OCI-LY7 (cell line): Measurements from ENCODE around the gene SLIT3. TPM values are rescaled to one million over a fixed set of nuclear protein-coding genes. Genes with fewer than 3 reads are reported as not detected.

Experiments used
- BruUV-seq: library from RNA; stranded (reverse); fragments of 400-500 nt; replicated peaks from 2 replicates; lab custom pipeline; 2021; lab: Mats Ljungman, UMichigan
- CTCF ChIA-PET: fragments of 300-600 bp; sonication (Branson Sonifier 250); formaldehyde crosslinking; loops from one replicate; lab custom pipeline; 2022; ENCODE audit warnings: antibody characterized with exemption; ENCODE audit not compliant: unreplicated experiment; lab: Charles Lee
- POLR2A ChIA-PET: fragments of 300-600 bp; sonication (Branson Sonifier 250); formaldehyde crosslinking; loops from one replicate; lab custom pipeline; 2022; ENCODE audit warnings: antibody characterized with exemption; lab: Charles Lee
- DNase-seq: peaks from one replicate; pipeline ENCODE4 v3.0.0-alpha.2; 2015; ENCODE audit warnings: low spot score
- H2AFZ ChIP-seq: fragments of 200-600 bp; sonication (generic), shearing (Covaris generic); 2 replicates; pipeline ENCODE4 v1.6.1; 2014; ENCODE audit warnings: mild to moderate bottlenecking, antibody characterized with exemption, low read length, moderate library complexity
- H3K27ac ChIP-seq: fragments of 200-600 bp; sonication (generic); 2 replicates; pipeline ENCODE4 v1.5.1; 2014; ENCODE audit warnings: mixed run types, low read depth, mild to moderate bottlenecking, moderate library complexity, low read length, inconsistent platforms; ENCODE audit not compliant: poor library complexity, severe bottlenecking
- H3K36me3 ChIP-seq: fragments of 200-600 bp; sonication (generic); 2 replicates; pipeline ENCODE4 v1.6.1; 2014; ENCODE audit warnings: mild to moderate bottlenecking, antibody characterized with exemption, low read length, moderate library complexity, mixed read lengths; ENCODE audit not compliant: insufficient read depth
- H3K4me1 ChIP-seq: fragments of 200-600 bp; sonication (generic); 2 replicates; pipeline ENCODE4 v1.5.1; 2014; ENCODE audit warnings: mild to moderate bottlenecking, low read length; ENCODE audit not compliant: insufficient read depth, poor library complexity, severe bottlenecking
- H3K4me2 ChIP-seq: fragments of 200-600 bp; sonication (generic); 2 replicates; pipeline ENCODE4 v1.6.1; 2014; ENCODE audit warnings: mild to moderate bottlenecking, low read length
- H3K4me3 ChIP-seq: fragments of 200-600 bp; sonication (generic); 2 replicates; pipeline ENCODE4 v1.5.1; 2014; ENCODE audit warnings: mild to moderate bottlenecking, low read depth, low read length; ENCODE audit not compliant: poor library complexity, severe bottlenecking
- H3K79me2 ChIP-seq: fragments of 200-600 bp; sonication (generic); 2 replicates; pipeline ENCODE4 v1.6.1; 2016; ENCODE audit warnings: low read depth, mild to moderate bottlenecking, low read length, moderate library complexity, mixed read lengths; ENCODE audit not compliant: insufficient read depth
- H3K9me2 ChIP-seq: fragments of 200-600 bp; sonication (generic); 2 replicates; pipeline ENCODE4 v1.6.1; 2016; ENCODE audit warnings: mild to moderate bottlenecking, low read length, mixed read lengths; ENCODE audit not compliant: insufficient read depth
- H3K9me3 ChIP-seq: fragments of 200-600 bp; sonication (generic); 2 replicates; pipeline ENCODE4 v1.6.1; 2014; ENCODE audit warnings: mild to moderate bottlenecking, mixed run types, low read length, mixed read lengths
- H4K20me1 ChIP-seq: fragments of 200-600 bp; sonication (generic); 2 replicates; pipeline ENCODE4 v1.6.1; 2014; ENCODE audit warnings: mild to moderate bottlenecking, antibody characterized with exemption, low read length, moderate library complexity, mixed read lengths; ENCODE audit not compliant: insufficient read depth
- CTCF ChIP-seq: fragments of 200-600 bp; sonication (generic); conservative IDR thresholded peaks from 2 replicates; pipeline ENCODE4 v1.5.1; 2014; ENCODE audit warnings: mild to moderate bottlenecking, antibody characterized with exemption, low read length, moderate library complexity, mixed read lengths
- EZH2phosphoT487 ChIP-seq: fragments of 200-600 bp; sonication (generic); IDR thresholded peaks from 2 replicates; pipeline ENCODE4 v1.6.1; 2018; ENCODE audit warnings: low read depth, borderline replicate concordance, mild to moderate bottlenecking, mixed run types, antibody characterized with exemption, low read length, moderate library complexity, mixed read lengths
- intact Hi-C: fragments of 100-400 bp; cut with micrococcal nuclease; formaldehyde crosslinking; loops from one replicate; pipeline ENCODE4 v1.10.0; 2022; ENCODE audit not compliant: unreplicated experiment
- total RNA-seq, 2 experiments: library from RNA; depleted of rRNA in 1 of 2; stranded (reverse); fragments of >200 nt in 1 of 2; shearing (Covaris generic) in 1 of 2; gene quantifications; 2 replicates each; pipeline ENCODE4 v1.2.3, GENCODE V29; 2014 to 2022

SLIT3 gene
- total RNA-seq, 2 experiments from 2014 or later = not detected

DNA sequence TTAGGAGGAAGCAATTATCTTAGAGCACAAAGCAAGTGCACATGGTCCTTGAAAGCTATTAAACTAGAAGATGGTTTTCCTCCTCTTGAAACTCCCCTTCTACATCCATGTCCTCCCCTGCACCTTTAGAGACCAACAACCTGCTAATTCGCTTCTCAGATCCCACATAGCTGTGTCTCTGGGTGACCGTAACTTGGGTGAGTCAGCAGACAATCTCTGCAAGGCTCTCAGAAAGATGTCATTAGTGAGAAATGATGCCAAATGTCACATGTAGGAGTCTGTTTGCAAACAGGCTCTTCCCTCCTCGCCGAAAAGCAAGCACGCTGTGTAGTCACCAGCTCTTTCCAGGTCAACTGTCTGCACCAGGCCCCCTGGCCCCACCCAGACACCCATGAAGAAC lies 291.8 kb downstream of the SLIT3 start:
- no TSS peak for BruUV-seq

GRCh38 chr5:169006842-169007790 lies 293.8 kb downstream of the SLIT3 start:
- no peaks in the 10 kb centered on the region for H3K79me2 ChIP-seq
- ChIA-PET CTCF (no interaction called here), POLR2A (no interaction called here)
- no TSS peak for BruUV-seq
- H3K4me2 ChIP-seq = no peak overlapping the region
- H3K4me1 ChIP-seq = no peaks in the 10 kb centered on the region
- TF ChIP-seq EZH2phosphoT487 (no peak), CTCF (no peak)
- H3K4me3 ChIP-seq = no peak overlapping the region
- H3K36me3 ChIP-seq = no peaks in the 10 kb centered on the region
- no peak for DNase-seq
- H3K27ac ChIP-seq = no peak overlapping the region
- H4K20me1 ChIP-seq = no peaks in the 10 kb centered on the region
- H3K9me2 ChIP-seq = no peaks in the 10 kb centered on the region
- H2AFZ ChIP-seq = no peak overlapping the region
- no peaks in the 10 kb centered on the region for H3K9me3 ChIP-seq
- intact Hi-C loops = no loop called here

More for the DNA sequence above, 291.8 kb downstream of the SLIT3 start:
- H3K4me2 ChIP-seq = no peak overlapping the region
- no peaks in the 10 kb centered on the region for H4K20me1 ChIP-seq
- no peak for TF ChIP-seq CTCF
- TF ChIP-seq EZH2phosphoT487 = no peak
- ChIA-PET CTCF (no interaction called here), POLR2A (no interaction called here)
- no peaks in the 10 kb centered on the region for H3K4me1 ChIP-seq
- DNase-seq = no peak
- no peaks in the 10 kb centered on the region for H3K9me2 ChIP-seq
- intact Hi-C loops = no loop called here
- H3K9me3 ChIP-seq = no peaks in the 10 kb centered on the region
- H3K36me3 ChIP-seq = no peaks in the 10 kb centered on the region
- H3K4me3 ChIP-seq = no peak overlapping the region
- H2AFZ ChIP-seq = no peak overlapping the region
- H3K79me2 ChIP-seq = no peaks in the 10 kb centered on the region
- no peak overlapping the region for H3K27ac ChIP-seq

- H3K36me3 ChIP-seq = no peaks in the 10 kb centered on the region
- H3K4me2 ChIP-seq = no peak overlapping the region
- ChIA-PET CTCF (no interaction called here), POLR2A (no interaction called here)
- no peak for DNase-seq
- intact Hi-C loops = no loop called here
- no peak overlapping the region for H2AFZ ChIP-seq
- no peak for TF ChIP-seq EZH2phosphoT487
- TF ChIP-seq CTCF = no peak
- H3K4me3 ChIP-seq = no peak overlapping the region
- no peaks in the 10 kb centered on the region for H3K79me2 ChIP-seq
- H3K9me3 ChIP-seq = no peaks in the 10 kb centered on the region
- no peaks in the 10 kb centered on the region for H3K9me2 ChIP-seq
- no peaks in the 10 kb centered on the region for H4K20me1 ChIP-seq
- H3K27ac ChIP-seq = no peak overlapping the region
- BruUV-seq = no TSS peak
- no peaks in the 10 kb centered on the region for H3K4me1 ChIP-seq
Observed at GRCh38 chr5:169004551-169004950, 296.4 kb downstream of the SLIT3 start.
